OCI-LY3 (cell line): Measurements from ENCODE around the gene ATRAID.

ENCODE experiments used
- EZH2phosphoT487 ChIP-seq: fragments of 200-600 bp; shearing (Covaris generic); IDR thresholded peaks from 2 replicates; pipeline ENCODE4 v1.6.1; 2018; ENCODE audit warnings: antibody characterized with exemption, mixed run types, low read depth
- TF ChIP-seq, protein P1 (sequence below): fragments of 200-600, 300-600 bp; sonication (generic); IDR thresholded peaks from 2 replicates; pipeline ENCODE4 v1.5.1; 2014; ENCODE audit warnings: antibody characterized with exemption, low read length, low read depth

DNA sequence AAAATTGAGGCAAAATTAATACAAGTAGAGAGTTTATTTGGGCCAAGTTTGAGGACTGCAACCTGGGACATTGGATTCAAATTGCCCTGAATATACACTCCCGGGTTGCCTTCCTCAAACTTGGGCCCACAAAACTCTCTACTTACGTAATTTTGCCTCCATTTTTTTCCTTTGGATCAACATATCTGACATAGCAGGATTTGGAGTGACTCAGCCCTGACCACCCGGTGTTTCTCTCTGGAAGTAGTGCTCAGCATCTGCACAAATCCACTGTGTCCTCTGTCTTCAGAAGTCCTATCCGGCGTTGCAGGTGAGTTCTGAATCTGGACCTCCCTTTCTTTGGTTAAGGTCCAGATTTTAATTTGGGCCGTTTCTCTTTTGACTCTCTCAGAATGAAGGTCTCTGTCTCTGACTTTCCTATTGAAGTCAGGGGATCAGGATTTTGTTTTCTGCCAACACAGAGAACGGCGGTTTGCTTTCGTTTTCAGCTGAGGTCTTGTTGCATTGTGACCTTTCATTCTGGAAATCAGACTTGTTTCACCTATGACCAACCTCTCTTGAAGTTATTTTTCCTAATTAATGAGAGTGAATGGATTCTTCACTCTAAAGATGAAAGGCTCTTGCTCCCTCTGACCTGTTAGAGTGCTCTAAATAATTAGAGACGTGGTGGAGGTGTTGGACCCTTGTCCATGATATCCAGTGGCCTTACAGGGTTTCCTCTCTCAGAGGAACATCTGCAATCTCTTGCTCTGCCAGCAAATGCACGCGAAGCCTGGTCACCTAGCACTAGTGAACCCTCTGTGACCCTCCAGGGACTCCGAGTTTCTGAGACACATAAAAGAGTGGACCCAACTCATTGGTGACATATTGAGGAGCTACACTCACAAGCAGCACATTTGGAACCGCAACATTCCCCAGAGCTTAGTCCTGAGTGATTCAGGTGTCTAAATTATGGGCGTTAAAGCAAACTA, 49.4 kb upstream of the ATRAID start:
- TF ChIP-seq EZH2phosphoT487: no peak
- TF ChIP-seq, protein P1, sequence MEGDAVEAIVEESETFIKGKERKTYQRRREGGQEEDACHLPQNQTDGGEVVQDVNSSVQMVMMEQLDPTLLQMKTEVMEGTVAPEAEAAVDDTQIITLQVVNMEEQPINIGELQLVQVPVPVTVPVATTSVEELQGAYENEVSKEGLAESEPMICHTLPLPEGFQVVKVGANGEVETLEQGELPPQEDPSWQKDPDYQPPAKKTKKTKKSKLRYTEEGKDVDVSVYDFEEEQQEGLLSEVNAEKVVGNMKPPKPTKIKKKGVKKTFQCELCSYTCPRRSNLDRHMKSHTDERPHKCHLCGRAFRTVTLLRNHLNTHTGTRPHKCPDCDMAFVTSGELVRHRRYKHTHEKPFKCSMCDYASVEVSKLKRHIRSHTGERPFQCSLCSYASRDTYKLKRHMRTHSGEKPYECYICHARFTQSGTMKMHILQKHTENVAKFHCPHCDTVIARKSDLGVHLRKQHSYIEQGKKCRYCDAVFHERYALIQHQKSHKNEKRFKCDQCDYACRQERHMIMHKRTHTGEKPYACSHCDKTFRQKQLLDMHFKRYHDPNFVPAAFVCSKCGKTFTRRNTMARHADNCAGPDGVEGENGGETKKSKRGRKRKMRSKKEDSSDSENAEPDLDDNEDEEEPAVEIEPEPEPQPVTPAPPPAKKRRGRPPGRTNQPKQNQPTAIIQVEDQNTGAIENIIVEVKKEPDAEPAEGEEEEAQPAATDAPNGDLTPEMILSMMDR: no peak
